ENCODE data around the gene NEMF. TPM values are rescaled to one million over a fixed set of nuclear protein-coding genes. Genes with fewer than 3 reads are reported as not detected.
"Not testable (repeated sequence)": the region's sequence is repeated elsewhere in the genome, so short reads cannot be mapped to it uniquely, and the experiment has no call there.

The NEMF gene
- polyA plus RNA-seq, 6 donors from 2014 or later: 42.8 to 80.8 (median 50.0) TPM

DNA sequence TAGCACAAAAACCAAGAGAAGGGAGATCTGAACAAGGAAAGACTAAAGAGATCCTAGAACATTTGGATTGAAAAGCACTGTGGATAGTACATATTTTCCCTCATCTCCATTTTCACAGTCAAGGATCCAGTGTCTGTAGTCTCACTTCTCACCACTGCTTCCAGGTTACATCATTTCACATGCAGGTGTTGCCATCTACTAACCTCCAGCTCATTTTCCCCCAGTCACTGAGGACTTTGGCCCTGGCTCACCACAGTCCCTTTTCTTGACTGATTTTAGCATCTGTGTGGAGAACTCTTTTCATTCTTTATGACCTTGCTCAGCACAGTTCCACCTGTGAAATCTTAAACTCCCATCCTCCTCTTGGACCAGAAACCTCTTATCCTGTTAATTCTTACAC is 106.1 kb downstream of the NEMF start:
- not testable (repeated sequence) for H3K4me3 Mint-ChIP-seq; H3K9me3 Mint-ChIP-seq; DNase-seq; ATAC-seq (ENCODE audit: low read depth in 2 of 2); H3K4me1 Mint-ChIP-seq; H3K27ac Mint-ChIP-seq; H3K27me3 Mint-ChIP-seq
- H3K36me3 Mint-ChIP-seq: peaks cover 21 to 36% of the 10 kb centered on the region in 2 donors

GRCh38 chr14:49745191-49745590 is 107.4 kb downstream of the NEMF start:
- H3K4me1 Mint-ChIP-seq: no peaks in the 10 kb centered on the region
- no peak for DNase-seq
- no peak for ATAC-seq (ENCODE audit: low read depth in 2 of 2)
- H3K27ac Mint-ChIP-seq: no peak overlapping the region
- H3K9me3 Mint-ChIP-seq: no peaks in the 10 kb centered on the region
- peaks cover 21 to 36% of the 10 kb centered on the region in 2 donors for H3K36me3 Mint-ChIP-seq
- H3K27me3 Mint-ChIP-seq: no peaks in the 10 kb centered on the region
- no peak overlapping the region for H3K4me3 Mint-ChIP-seq

GRCh38 chr14:49735669-49736068 is 116.9 kb downstream of the NEMF start:
- H3K9me3 Mint-ChIP-seq, H3K4me1 Mint-ChIP-seq, H3K27me3 Mint-ChIP-seq: not testable (repeated sequence)

DNA sequence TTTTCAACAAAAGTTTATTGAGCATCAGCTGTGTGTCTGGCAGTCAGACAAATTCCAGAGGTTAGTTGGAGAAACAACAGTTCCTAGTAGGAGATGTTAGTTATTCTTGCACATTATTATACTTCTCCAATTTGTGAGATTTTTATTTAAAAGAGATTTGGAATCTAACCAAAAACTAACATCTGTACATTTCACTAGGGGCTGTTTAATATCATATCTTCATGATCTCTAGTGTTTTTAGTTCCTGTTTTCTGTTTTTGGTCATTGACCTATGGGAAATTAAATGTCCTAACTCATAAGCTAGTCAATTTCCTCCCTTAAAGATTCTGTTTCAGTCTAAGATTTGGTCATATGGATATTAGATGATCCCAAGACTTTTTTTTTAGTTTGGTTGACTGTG is 118.8 kb downstream of the NEMF start:
- Mint-ChIP-seq H3K4me3 (no peak overlapping the region), H3K27me3 (no peaks in the 10 kb centered on the region), H3K36me3 (peaks cover 8 to 24% of the 10 kb centered on the region in 2 donors), H3K4me1 (no peaks in the 10 kb centered on the region), H3K9me3 (no peaks in the 10 kb centered on the region), H3K27ac (no peak overlapping the region)
- DNase-seq (no peak), ATAC-seq (ENCODE audit: low read depth in 2 of 2) (no peak)

More at GRCh38 chr14:49735669-49736068, 116.9 kb downstream of the NEMF start:
- ATAC-seq (ENCODE audit: low read depth in 2 of 2); DNase-seq; H3K4me3 Mint-ChIP-seq; H3K27ac Mint-ChIP-seq: not testable (repeated sequence)
- peaks cover 8 to 24% of the 10 kb centered on the region in 2 donors for H3K36me3 Mint-ChIP-seq

- no peak for ATAC-seq (ENCODE audit: low read depth in 2 of 2)
These were observed 119.7 kb downstream of the NEMF start for GRCh38 chr14:49732896-49733295.

More at GRCh38 chr14:49732896-49733295, 119.7 kb downstream of the NEMF start:
- Mint-ChIP-seq H3K4me3 (no peak overlapping the region), H3K4me1 (no peaks in the 10 kb centered on the region), H3K27ac (peak overlapping the region in 1 of 6 donors; percentile 54), H3K27me3 (no peaks in the 10 kb centered on the region), H3K9me3 (no peaks in the 10 kb centered on the region), H3K36me3 (peaks cover 8 to 23% of the 10 kb centered on the region in 2 donors)
- no peak for DNase-seq

Other genes starting within 250 kb of the NEMF start
- 100 to 1,000 TPM; 384 to 554 (median 508) TPM for gene RPL36AL, start 232.2 kb downstream of the NEMF start, polyA plus RNA-seq (ENCODE audit: low read depth in 6 of 6)
- gene MGAT2, start 232.0 kb downstream of the NEMF start, polyA plus RNA-seq (ENCODE audit: low read depth in 6 of 6): 10 to 100 TPM; 27.7 to 33.8 (median 30.0) TPM
- gene DNAAF2, start 217.5 kb downstream of the NEMF start, polyA plus RNA-seq (ENCODE audit: low read depth in 6 of 6): 10 to 100 TPM; 16.1 to 28.3 (median 24.8) TPM
- gene POLE2, start 164.6 kb downstream of the NEMF start, polyA plus RNA-seq (ENCODE audit: low read depth in 6 of 6): 1 to 10 TPM in 4 of 6 donors, under 1 TPM in 2; 0.34 to 4.7 (median 1.2) TPM
- 1 to 10 TPM in 5 of 6 donors, not detected in 1; 2.4 to 4.7 (median 3.1) TPM for gene KLHDC1, start 159.7 kb downstream of the NEMF start, polyA plus RNA-seq (ENCODE audit: low read depth in 6 of 6)
- 10 to 100 TPM; 58.0 to 91.4 (median 80.0) TPM for gene KLHDC2, start 84.6 kb downstream of the NEMF start, polyA plus RNA-seq (ENCODE audit: low read depth in 6 of 6)
- gene ARF6, start 40.3 kb upstream of the NEMF start, polyA plus RNA-seq (ENCODE audit: low read depth in 6 of 6): 100 to 1,000 TPM; 161 to 190 (median 184) TPM